ENCODE results near the gene CPT1A. TPM values are rescaled to one million over a fixed set of nuclear protein-coding genes. Genes with fewer than 3 reads are reported as not detected.
"Not testable (repeated sequence)": the region's sequence is repeated elsewhere in the genome, so short reads cannot be mapped to it uniquely, and the experiment has no call there.

Gene CPT1A
- total RNA-seq, 2 experiments from 2014 or later = 11.3 to 13.2 TPM

DNA sequence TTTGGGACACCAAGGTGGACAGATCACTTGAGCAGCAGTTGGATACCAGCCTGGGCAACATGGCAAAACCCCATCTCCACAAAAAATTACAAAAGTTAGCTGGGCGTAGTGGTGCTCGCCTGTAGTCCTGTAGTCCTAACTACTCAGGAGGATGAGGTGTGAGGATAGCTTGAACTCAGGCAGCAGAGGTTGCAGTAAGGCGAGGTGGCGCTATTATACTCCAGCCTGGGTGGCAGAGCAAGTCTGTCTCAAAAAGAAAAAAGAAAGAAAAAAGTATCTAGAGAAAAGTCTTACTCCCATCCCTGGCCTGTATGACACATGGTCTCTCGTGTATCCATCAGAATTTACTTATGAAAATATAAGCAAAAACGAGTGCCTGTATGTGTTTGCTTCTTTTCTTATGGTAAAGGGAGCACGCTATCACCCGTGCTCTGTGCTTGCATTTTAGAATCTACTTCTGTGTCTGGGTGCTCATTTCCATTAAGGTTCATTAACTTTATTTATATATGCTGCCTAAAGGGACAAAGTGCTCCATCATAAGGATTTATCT is 15.4 kb upstream of the CPT1A start:
- TF ChIP-seq, protein P1, sequence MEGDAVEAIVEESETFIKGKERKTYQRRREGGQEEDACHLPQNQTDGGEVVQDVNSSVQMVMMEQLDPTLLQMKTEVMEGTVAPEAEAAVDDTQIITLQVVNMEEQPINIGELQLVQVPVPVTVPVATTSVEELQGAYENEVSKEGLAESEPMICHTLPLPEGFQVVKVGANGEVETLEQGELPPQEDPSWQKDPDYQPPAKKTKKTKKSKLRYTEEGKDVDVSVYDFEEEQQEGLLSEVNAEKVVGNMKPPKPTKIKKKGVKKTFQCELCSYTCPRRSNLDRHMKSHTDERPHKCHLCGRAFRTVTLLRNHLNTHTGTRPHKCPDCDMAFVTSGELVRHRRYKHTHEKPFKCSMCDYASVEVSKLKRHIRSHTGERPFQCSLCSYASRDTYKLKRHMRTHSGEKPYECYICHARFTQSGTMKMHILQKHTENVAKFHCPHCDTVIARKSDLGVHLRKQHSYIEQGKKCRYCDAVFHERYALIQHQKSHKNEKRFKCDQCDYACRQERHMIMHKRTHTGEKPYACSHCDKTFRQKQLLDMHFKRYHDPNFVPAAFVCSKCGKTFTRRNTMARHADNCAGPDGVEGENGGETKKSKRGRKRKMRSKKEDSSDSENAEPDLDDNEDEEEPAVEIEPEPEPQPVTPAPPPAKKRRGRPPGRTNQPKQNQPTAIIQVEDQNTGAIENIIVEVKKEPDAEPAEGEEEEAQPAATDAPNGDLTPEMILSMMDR (IDR thresholded peaks at IDR 0.05) = no peak
- H3K27ac ChIP-seq (ENCODE audit: low read depth in 1 of 2, low read length in 2 of 2) = no peak overlapping the region
- Mint-ChIP-seq H3K4me1 (ENCODE audit: low read depth) (peaks cover 4% of the 10 kb centered on the region), H3K27ac (no peak overlapping the region), H3K4me3 (no peak overlapping the region), H3K9me3 (no peaks in the 10 kb centered on the region), H3K36me3 (ENCODE audit: low read depth) (no peaks in the 10 kb centered on the region), H3K27me3 (peaks cover 31% of the 10 kb centered on the region)
- peaks cover 19 to 24% of the 10 kb centered on the region in 2 experiments for H3K27me3 ChIP-seq (ENCODE audit: control insufficient read depth in 1 of 2, insufficient read depth in 2 of 2, low read length in 2 of 2)
- peaks cover 17% of the 10 kb centered on the region for H3K4me1 ChIP-seq (ENCODE audit: insufficient read depth, low read length)
- ChIA-PET POLR2A (no interaction called here), CTCF (no interaction called here)
- ATAC-seq (ENCODE audit: poor library complexity) (no peak), DNase-seq (no peak)
- intact Hi-C loops (cut with DNase I, micrococcal nuclease) = loop anchor here in 1 of 2 experiments (10.0 kb wide), 1 partner anchor 262 kb away; no protein-coding TSS in a partner anchor
- no peak overlapping the region for H3K4me3 ChIP-seq (ENCODE audit: low read length)
- no peaks in the 10 kb centered on the region for H3K9me3 ChIP-seq (ENCODE audit: control insufficient read depth in 1 of 2, insufficient read depth in 1 of 2, low read length in 2 of 2)
- no peaks in the 10 kb centered on the region for H3K36me3 ChIP-seq (ENCODE audit: insufficient read depth, low read length)

DNA sequence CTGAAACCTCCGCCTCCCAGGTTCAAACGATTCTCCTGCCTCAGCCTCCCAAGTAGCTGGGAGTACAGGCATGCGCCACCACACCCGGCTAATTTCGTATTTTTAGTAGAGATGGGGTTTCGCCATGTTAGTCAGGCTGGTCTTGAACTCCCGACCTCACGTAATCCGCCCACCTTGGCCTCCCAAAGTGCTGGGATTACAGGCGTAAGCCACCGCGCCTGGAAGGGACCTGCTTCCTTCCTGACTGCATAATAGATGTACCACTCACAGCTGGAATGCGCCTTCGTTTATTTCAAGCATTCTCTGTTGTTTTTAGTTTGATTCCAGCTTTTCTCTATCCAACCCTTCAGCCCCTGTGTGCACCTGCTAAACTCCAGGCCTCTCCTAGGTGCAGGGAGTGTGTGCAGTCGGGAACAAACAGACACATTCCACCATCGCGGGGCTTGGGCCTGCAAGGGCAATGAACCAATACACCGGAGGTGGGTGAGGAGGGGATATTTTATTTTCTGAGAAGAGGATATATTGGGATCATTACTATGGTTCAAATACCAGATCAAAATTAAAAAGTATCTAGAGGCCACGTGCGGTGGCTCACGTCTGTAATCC is 14.8 kb upstream of the CPT1A start:
- H3K27me3 Mint-ChIP-seq = peaks cover 31% of the 10 kb centered on the region
- POLR2A ChIA-PET; H3K4me3 Mint-ChIP-seq; H3K4me3 ChIP-seq (ENCODE audit: low read length); H3K9me3 Mint-ChIP-seq; H3K9me3 ChIP-seq (ENCODE audit: control insufficient read depth in 1 of 2, insufficient read depth in 1 of 2, low read length in 2 of 2); DNase-seq; H3K4me1 Mint-ChIP-seq (ENCODE audit: low read depth); H3K27ac Mint-ChIP-seq; CTCF ChIA-PET; H3K27ac ChIP-seq (ENCODE audit: low read depth in 1 of 2, low read length in 2 of 2); H3K36me3 ChIP-seq (ENCODE audit: insufficient read depth, low read length); H3K36me3 Mint-ChIP-seq (ENCODE audit: low read depth); ATAC-seq (ENCODE audit: poor library complexity): not testable (repeated sequence)
- peaks cover 19 to 24% of the 10 kb centered on the region in 2 experiments for H3K27me3 ChIP-seq (ENCODE audit: control insufficient read depth in 1 of 2, insufficient read depth in 2 of 2, low read length in 2 of 2)
- peaks cover 17% of the 10 kb centered on the region for H3K4me1 ChIP-seq (ENCODE audit: insufficient read depth, low read length)
- intact Hi-C loops (cut with DNase I, micrococcal nuclease) = loop anchor here in 1 of 2 experiments (10.0 kb wide), 1 partner anchor 262 kb away; no protein-coding TSS in a partner anchor

DNA sequence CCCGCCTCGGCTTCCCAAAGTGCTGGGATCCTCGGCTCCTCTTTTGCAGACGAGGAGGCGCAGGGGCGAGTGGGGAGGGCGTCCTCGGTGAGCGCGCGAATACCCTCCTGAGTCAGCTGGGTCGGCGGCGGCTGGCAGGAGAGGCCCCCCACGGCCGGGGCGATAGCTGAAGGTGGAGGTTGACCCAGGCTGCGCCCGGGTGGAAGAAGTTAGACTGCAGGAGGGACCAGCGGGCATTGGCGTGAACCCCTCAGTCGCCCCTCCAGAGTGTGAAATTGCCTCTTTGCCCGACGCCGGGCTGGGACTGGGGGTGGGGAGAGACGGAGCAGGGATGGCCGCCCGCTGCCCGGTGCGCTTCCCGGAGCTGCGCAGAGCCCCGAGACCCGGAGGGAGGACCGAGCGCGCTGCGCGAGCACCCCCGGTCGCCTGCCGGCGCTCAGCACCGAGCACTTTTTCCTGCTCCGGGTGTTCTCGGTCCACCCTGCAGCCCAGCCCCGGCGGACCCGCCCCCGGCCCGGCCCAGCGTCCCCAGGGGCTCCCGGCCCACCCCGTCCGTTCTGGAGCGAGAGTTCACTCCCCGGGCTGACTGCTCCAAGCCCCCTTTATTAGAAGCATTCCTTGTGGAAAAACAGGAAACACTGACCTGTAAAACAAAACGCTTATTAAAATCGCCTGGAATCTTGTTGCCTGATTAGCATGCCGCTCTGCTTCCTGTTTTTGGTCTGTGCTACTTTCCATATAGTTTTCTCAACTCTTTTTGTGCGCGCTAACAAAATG is 13.7 kb upstream of the CPT1A start:
- Mint-ChIP-seq H3K4me1 (ENCODE audit: low read depth) (peaks cover 4% of the 10 kb centered on the region), H3K36me3 (ENCODE audit: low read depth) (no peaks in the 10 kb centered on the region), H3K4me3 (peak overlapping the region; percentile 54), H3K27me3 (peaks cover 31% of the 10 kb centered on the region), H3K27ac (no peak overlapping the region), H3K9me3 (no peaks in the 10 kb centered on the region)
- Histone ChIP-seq H3K27ac (ENCODE audit: low read depth in 1 of 2, low read length in 2 of 2) (no peak overlapping the region), H3K27me3 (ENCODE audit: control insufficient read depth in 1 of 2, insufficient read depth in 2 of 2, low read length in 2 of 2) (peaks cover 19 to 24% of the 10 kb centered on the region in 2 experiments), H3K4me1 (ENCODE audit: insufficient read depth, low read length) (peaks cover 17% of the 10 kb centered on the region), H3K36me3 (ENCODE audit: insufficient read depth, low read length) (no peaks in the 10 kb centered on the region), H3K4me3 (ENCODE audit: low read length) (peak overlapping the region; percentile 53), H3K9me3 (ENCODE audit: control insufficient read depth in 1 of 2, insufficient read depth in 1 of 2, low read length in 2 of 2) (no peaks in the 10 kb centered on the region)
- DNase-seq (peak in 7 of 14 experiments; percentile 5 to 68 (median 29)), ATAC-seq (ENCODE audit: poor library complexity) (peak; percentile 68)
- TF ChIP-seq, protein P1 (IDR thresholded peaks at IDR 0.05) = peak; percentile 21
- ChIA-PET POLR2A (interaction anchor here (0.9 to 1.2 kb wide), 3 partner anchors 11 to 15 kb away, joined by 3 to 5 read pairs (median 4); no protein-coding TSS in a partner anchor), CTCF (interaction anchor here (1.3 to 1.4 kb wide), 2 partner anchors 12 to 30 kb away, joined by 7 to 8 read pairs; no protein-coding TSS in a partner anchor)
- intact Hi-C loops (cut with DNase I, micrococcal nuclease) = loop anchor here in 1 of 2 experiments (10.0 kb wide), 1 partner anchor 261 kb away; no protein-coding TSS in a partner anchor
